SH-SY5Y (cell line): ENCODE measurements around the gene PRM3.

Experiments
- GATA2 ChIP-seq: IDR thresholded peaks from 2 replicates; pipeline ENCODE4 v1.6.1; 2011; ENCODE audit warnings: mild to moderate bottlenecking, low read depth, low read length
- GATA3 ChIP-seq: IDR thresholded peaks from 2 replicates; pipeline ENCODE4 v1.6.1; 2011; ENCODE audit warnings: low read depth, mild to moderate bottlenecking, low read length, moderate library complexity

- 0 out of 2 replicates have a peak, but pooled peaks have one; percentile 13 for TF ChIP-seq GATA2
- TF ChIP-seq GATA3, result no peak
Measured at GRCh38 chr16:11296706-11297491, 23.5 kb upstream of the PRM3 start.
